MM.1S (cell line): ENCODE results near the gene NEURL1.

Experiments
- EZH2 ChIP-seq: fragments of 300-600 bp; sonication (generic); optimal IDR thresholded peaks from 2 replicates; pipeline ENCODE3; 2017; ENCODE audit warnings: low read depth, mild to moderate bottlenecking, antibody characterized with exemption, low read length, mixed read lengths
- EZH2phosphoT487 ChIP-seq: fragments of 300-600 bp; sonication (generic); IDR thresholded peaks from 2 replicates; pipeline ENCODE4 v1.6.1; 2018; ENCODE audit warnings: antibody characterized with exemption, low read length
- TF ChIP-seq, protein P1 (sequence below): fragments of 300-600 bp; sonication (generic); IDR thresholded peaks from 2 replicates; pipeline ENCODE4 v1.5.1; 2016; ENCODE audit warnings: antibody characterized with exemption, low read length, mixed read lengths

DNA sequence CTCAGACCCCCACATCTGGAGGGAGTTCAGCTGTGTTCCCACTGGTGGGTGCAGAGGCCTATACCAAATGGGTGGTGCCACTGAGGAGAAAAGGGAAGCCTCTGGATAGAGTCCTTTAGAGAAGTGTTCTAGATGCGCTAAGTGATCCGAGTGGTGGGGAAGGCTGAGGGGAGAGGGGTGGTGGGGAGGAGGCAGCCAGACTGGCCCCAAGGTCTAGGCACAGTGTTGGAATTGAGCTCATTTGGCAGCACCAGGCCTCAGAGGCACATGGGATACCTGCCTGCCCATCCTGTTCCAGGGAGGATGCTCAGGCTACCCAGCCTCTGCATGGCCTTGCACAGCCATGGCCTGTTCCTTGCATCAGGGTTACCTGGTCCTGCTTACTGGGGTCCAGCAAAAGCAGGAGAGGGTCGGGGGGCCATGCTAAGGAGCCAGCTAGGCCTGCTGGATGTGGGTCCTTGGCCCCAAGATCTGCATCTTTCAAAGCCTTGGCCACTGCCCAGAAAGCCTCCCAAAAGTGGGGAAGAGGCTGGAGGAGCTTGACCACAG is 99.6 kb downstream of the NEURL1 start:
- TF ChIP-seq, protein P1, sequence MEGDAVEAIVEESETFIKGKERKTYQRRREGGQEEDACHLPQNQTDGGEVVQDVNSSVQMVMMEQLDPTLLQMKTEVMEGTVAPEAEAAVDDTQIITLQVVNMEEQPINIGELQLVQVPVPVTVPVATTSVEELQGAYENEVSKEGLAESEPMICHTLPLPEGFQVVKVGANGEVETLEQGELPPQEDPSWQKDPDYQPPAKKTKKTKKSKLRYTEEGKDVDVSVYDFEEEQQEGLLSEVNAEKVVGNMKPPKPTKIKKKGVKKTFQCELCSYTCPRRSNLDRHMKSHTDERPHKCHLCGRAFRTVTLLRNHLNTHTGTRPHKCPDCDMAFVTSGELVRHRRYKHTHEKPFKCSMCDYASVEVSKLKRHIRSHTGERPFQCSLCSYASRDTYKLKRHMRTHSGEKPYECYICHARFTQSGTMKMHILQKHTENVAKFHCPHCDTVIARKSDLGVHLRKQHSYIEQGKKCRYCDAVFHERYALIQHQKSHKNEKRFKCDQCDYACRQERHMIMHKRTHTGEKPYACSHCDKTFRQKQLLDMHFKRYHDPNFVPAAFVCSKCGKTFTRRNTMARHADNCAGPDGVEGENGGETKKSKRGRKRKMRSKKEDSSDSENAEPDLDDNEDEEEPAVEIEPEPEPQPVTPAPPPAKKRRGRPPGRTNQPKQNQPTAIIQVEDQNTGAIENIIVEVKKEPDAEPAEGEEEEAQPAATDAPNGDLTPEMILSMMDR: no peak
- TF ChIP-seq EZH2phosphoT487: no peak
- TF ChIP-seq EZH2: no peak
